Measurements from ENCODE around the gene RARB.

- TF ChIP-seq CTCF (conservative IDR thresholded peaks at IDR 0.05 in 1 of 2, IDR thresholded peaks at IDR 0.05 in 1 of 2; ENCODE audit: low read depth in 1 of 2, low read length in 2 of 2): no peak
- TF ChIP-seq EZH2 (IDR thresholded peaks at IDR 0.05; ENCODE audit: low read length, missing control alignments): no peak
Observed at GRCh38 chr3:25557694-25558093, 129.6 kb downstream of the RARB start.

Measured in fibroblast of lung (primary cell).